LNCAP (cell line): ENCODE data around the gene REPIN1.

Experiments used
- TF ChIP-seq, protein P1 (sequence below): fragments of 450-650 bp; IDR thresholded peaks from 2 replicates; pipeline ENCODE4 v1.5.1; 2017; ENCODE audit warnings: mild to moderate bottlenecking

Gene REPIN1

DNA sequence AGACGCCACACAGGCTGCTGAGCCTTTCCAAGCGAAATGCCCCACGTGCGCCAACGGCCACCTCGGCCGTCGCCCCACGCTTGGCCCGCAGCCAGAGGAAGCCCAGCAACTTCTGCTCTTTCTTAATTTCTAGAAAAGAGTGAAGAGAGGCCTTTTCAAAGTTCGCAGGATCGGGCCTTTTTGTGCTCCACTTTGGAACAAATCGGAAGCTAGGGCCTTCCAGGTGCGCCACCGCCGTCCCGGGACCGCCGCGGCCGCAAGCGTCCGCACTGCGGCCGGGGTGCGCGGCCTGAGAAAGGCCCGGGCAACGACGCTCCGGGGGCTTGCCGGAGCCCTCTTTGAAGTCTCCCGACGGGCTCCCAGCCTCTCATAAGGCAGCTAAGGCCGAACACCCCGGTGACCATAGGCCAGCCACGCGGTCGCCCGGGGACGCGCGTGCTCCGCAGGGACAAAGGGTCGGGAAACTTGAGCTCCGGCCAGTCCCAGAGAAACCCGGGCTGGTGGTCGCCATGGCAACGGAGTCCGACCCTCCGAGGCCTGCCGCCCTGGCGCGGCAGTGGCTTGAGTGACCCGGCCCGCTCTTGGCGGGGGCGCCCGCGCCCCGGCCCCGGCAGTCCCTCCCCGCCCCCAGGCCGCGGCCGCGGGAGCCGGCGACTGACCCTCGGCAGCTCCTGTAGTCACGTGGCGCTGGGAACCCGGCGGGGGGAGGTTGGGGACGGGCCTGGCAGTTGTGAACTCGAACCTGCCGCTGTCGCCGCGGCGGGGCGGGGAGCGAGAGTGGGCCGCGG, at the start of gene REPIN1:
REPIN1 (plus strand) TSS at position 727 of the 788 bp plus-strand sequence. CDS start 890 bp downstream, outside the sequence.
- TF ChIP-seq, protein P1, sequence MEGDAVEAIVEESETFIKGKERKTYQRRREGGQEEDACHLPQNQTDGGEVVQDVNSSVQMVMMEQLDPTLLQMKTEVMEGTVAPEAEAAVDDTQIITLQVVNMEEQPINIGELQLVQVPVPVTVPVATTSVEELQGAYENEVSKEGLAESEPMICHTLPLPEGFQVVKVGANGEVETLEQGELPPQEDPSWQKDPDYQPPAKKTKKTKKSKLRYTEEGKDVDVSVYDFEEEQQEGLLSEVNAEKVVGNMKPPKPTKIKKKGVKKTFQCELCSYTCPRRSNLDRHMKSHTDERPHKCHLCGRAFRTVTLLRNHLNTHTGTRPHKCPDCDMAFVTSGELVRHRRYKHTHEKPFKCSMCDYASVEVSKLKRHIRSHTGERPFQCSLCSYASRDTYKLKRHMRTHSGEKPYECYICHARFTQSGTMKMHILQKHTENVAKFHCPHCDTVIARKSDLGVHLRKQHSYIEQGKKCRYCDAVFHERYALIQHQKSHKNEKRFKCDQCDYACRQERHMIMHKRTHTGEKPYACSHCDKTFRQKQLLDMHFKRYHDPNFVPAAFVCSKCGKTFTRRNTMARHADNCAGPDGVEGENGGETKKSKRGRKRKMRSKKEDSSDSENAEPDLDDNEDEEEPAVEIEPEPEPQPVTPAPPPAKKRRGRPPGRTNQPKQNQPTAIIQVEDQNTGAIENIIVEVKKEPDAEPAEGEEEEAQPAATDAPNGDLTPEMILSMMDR, result no peak

DNA sequence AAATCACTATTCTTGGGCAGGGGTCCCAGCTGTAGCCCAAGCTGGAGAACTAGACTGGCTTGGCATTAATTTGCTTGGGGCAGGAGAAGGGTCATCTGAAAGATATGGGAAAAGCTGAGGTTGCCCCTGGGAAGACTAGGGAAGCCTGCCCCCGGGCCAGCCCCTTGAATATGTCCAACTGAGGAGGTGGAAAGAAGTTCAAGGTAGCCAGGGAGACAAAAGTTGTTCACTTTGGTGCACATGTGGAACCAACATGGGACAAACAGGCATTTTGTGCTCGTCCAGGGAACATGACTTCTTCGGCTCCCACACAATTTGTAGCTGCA, 46.9 kb upstream of the REPIN1 start:
- TF ChIP-seq, protein P1, result no peak

DNA sequence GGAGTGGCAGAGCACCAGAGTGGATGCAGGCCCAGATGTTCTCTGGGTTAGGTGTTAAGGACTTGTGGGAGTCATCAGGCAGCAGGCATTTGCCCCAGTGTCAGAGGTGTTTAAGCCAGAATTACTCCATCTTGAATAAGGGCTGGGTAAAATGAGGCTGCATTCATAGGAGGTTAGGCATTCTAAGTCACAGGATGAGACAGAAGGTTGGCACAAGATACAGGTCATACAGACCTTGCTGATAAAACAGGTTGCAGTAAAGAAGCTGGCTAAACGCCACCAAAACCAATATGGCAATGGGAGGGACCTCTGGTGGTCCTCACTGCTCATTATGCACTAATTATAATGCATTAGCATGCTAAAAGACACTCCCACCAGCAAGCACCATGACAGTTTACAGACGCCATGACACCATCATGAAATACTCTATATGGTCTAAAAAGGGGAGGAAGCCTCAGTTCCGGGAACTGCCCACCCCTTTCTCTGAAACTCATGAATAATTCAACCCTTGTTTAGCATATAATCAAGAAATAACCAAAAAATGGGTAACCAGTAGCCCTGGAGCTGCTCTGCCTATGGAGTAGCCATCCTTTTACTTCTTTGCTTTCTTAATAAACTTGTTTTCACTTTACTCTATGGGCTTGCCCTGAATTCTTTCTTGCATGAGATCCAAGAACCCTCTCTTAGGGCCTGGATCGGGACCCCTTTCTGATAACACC, 46.3 kb upstream of the REPIN1 start:
- TF ChIP-seq, protein P1, result no peak

GRCh38 chr7:150322833-150323681, 45.6 kb upstream of the REPIN1 start, which contains the start of the genes ACTR3C and LRRC61:
TSS of gene ACTR3C (minus strand) at chr7:150323545. CDS start at chr7:150295296, 28,249 bp downstream.
TSS of gene LRRC61 (plus strand) at chr7:150323355. CDS start at chr7:150336862, 13,507 bp downstream.
- TF ChIP-seq, protein P1, result peak; percentile 35

- TF ChIP-seq, protein P1, result no peak; the same call in 1 of the 2 replicates
Observed at GRCh38 chr7:150323682-150324372, 44.8 kb upstream of the REPIN1 start.

DNA sequence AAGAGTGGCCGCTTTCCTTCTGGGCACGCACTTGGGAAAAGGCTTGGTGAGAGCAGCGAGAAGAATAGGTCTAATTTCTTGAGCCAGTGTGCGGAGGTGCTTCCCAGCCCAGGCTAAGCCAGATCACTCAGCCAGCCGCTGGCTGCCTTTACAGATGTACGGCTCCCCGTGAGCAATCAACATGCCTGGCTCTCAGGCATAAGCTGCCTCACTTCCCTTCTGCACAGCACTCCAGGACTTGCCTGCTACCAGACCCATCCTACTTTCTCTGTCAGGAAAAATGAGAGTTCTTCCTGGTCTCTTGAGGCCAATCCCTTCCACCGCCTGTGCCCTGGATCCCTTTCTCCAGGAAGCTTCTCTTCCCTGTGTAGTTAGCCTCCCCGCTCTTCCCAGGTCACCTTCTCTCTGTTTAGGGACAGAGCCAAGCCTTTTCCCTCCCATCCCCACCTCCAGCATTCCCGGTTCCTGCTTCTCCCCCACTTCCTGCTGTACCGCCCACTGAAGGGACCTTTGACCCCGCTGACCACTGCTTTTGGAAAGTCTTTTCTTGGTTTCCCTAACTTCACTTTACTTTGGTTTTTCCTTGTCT, 44.2 kb upstream of the REPIN1 start:
- TF ChIP-seq, protein P1, result no peak
